ENCODE measurements around the gene CLNK.

DNA sequence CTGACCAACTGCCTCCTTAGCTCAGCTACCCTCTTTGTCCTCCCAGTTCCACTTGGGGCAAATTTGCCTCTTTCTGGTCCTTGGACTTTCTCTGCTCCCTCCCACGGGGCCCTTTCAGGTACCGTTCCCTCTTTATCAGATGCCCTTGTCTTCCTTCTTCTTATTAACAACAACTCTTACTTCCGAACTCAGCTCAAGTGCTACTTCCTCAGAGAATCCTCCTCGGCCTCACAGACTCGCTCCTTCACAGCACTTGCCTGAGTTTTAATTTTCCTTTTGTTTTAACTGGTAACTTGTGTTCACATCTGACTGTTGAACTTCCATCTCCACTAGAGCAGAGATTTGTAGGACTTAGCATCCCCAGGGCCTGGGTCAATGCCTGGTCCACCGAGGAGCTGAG is 85.7 kb downstream of the CLNK start:
- TF ChIP-seq PHF8 (IDR thresholded peaks at IDR 0.05; ENCODE audit: borderline replicate concordance, low read depth), result no peak
- no peak for TF ChIP-seq CBX2 (IDR thresholded peaks at IDR 0.05; ENCODE audit: borderline replicate concordance, low read depth)
- no peak for TF ChIP-seq CTCF (IDR thresholded peaks at IDR 0.05)
- no peak for TF ChIP-seq USF2 (IDR thresholded peaks at IDR 0.05)
- TF ChIP-seq, protein P1, sequence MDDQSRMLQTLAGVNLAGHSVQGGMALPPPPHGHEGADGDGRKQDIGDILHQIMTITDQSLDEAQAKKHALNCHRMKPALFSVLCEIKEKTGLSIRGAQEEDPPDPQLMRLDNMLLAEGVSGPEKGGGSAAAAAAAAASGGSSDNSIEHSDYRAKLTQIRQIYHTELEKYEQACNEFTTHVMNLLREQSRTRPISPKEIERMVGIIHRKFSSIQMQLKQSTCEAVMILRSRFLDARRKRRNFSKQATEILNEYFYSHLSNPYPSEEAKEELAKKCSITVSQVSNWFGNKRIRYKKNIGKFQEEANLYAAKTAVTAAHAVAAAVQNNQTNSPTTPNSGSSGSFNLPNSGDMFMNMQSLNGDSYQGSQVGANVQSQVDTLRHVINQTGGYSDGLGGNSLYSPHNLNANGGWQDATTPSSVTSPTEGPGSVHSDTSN (IDR thresholded peaks at IDR 0.05), result no peak
- TF ChIP-seq NPAS2 (CRISPR knock-in tag; IDR thresholded peaks at IDR 0.05; ENCODE audit: borderline replicate concordance), result no peak
- TF ChIP-seq JUNB (IDR thresholded peaks at IDR 0.05), result no peak
- TF ChIP-seq POLR2AphosphoS2 (conservative IDR thresholded peaks at IDR 0.05; ENCODE audit: low read length), result no peak
- TF ChIP-seq SMC3 (IDR thresholded peaks at IDR 0.05), result no peak
- no peak for TF ChIP-seq MAFK (IDR thresholded peaks at IDR 0.05; ENCODE audit: partially characterized antibody)
- no peak for TF ChIP-seq EP300 (IDR thresholded peaks at IDR 0.05)
- no peak for TF ChIP-seq RAD21 (conservative IDR thresholded peaks at IDR 0.05 in 1 of 2, IDR thresholded peaks at IDR 0.05 in 1 of 2)
- TF ChIP-seq E2F6 (IDR thresholded peaks at IDR 0.05; ENCODE audit: borderline replicate concordance, low read depth), result no peak
